Suprapubic skin (tissue), 4 donors: ENCODE data around the gene CAMK1D.

ENCODE experiments used
- CTCF ChIP-seq, 2 donors: fragments of 200-600 bp in 1 of 2; fragments of 450-650 bp in 1 of 2; sonication (generic) in 1 of 2; IDR thresholded peaks; one replicate each; pipeline ENCODE4 v1.5.1; 2016 to 2019; ENCODE audit warnings: antibody characterized with exemption in 2 of 2, mild to moderate bottlenecking in 1 of 2, moderate library complexity in 1 of 2
- POLR2A ChIP-seq, 2 donors: fragments of 450-650 bp; IDR thresholded peaks; one replicate each; pipeline ENCODE4 v1.6.1; 2017; ENCODE audit warnings: antibody characterized with exemption in 2 of 2, mild to moderate bottlenecking in 2 of 2, moderate library complexity in 2 of 2
- POLR2AphosphoS5 ChIP-seq, 3 donors: sonication (generic); formaldehyde crosslinking; IDR thresholded peaks; one replicate each; pipeline ENCODE4 v1.6.1; 2017; ENCODE audit warnings: antibody characterized with exemption in 3 of 3

- TF ChIP-seq CTCF (IDR thresholded peaks at IDR 0.05) (no peak), POLR2AphosphoS5 (IDR thresholded peaks at IDR 0.05) (no peak), POLR2A (IDR thresholded peaks at IDR 0.05) (no peak)
These were observed 287.2 kb downstream of the CAMK1D start for GRCh38 chr10:12636571-12636970.
